K562 (cell line): Measurements from ENCODE around the gene ZNF761. TPM values are rescaled to one million over a fixed set of nuclear protein-coding genes. Genes with fewer than 3 reads are reported as not detected.

Experiments
- ATAC-seq: fragments of 200-7000 bp; cut with Tn5 transposase; 3 replicates; pipeline ENCODE4 v1.9.1; 2020; ENCODE audit warnings: moderate library complexity
- BruUV-seq: library from RNA; stranded (reverse); fragments of 400-500 nt; replicated peaks from 2 replicates; lab custom pipeline; 2021; lab: Mats Ljungman, UMichigan
- CTCF ChIA-PET: fragments of 300-600 bp; formaldehyde crosslinking; extraction: SDS; loops from one replicate; lab custom pipeline; 2021; ENCODE audit warnings: low intra/inter-chr PET ratio; lab: Yijun Ruan, JAX
- POLR2A ChIA-PET: fragments of 300-600, 350-650 bp; sonication (Branson Sonifier 250); formaldehyde crosslinking; extraction: SDS; loops from one replicate; lab custom pipeline; 2021; ENCODE audit warnings: antibody characterized with exemption, inconsistent platforms; lab: Yijun Ruan, JAX
- DNase-seq, 4 experiments: peaks; one replicate each; pipeline versions ENCODE4 v3.0.0 to v3.0.0-alpha.2; 2011 to 2018; ENCODE audit warnings: low spot score in 3 of 4, mixed read lengths in 3 of 4; ENCODE audit errors: extremely low read depth in 1 of 4
- FAIRE-seq: peaks from 2 replicates; lab custom pipeline; 2011; peaks lifted over from hg19 to GRCh38; lab: Jason Lieb, UNC
- H2AFZ ChIP-seq: 2 replicates; pipeline ENCODE4 v1.6.0; 2011; ENCODE audit warnings: low read depth, low read length, control low read depth, inconsistent platforms
- H3K27ac ChIP-seq: fragments of 200-600 bp; 3 replicates; pipeline ENCODE4 v1.8.0; 2011; ENCODE audit warnings: low read depth, mild to moderate bottlenecking, control low read depth, inconsistent platforms, low read length, moderate library complexity, mixed read lengths; ENCODE audit errors: extremely low read depth
- H3K27me3 ChIP-seq, 2 experiments: fragments of 300-600 bp in 1 of 2; 2 replicates in 1 of 2; 3 replicates in 1 of 2; pipeline versions ENCODE4 v1.6.0 to v1.8.0; 2011; ENCODE audit warnings: inconsistent platforms in 2 of 2, low read length in 2 of 2, mild to moderate bottlenecking in 1 of 2, mixed read lengths in 1 of 2, moderate library complexity in 1 of 2; ENCODE audit not compliant: control insufficient read depth in 2 of 2, insufficient read depth in 2 of 2
- H3K36me3 ChIP-seq: fragments of 300-600 bp; 3 replicates; pipeline ENCODE4 v1.8.0; 2011; ENCODE audit warnings: mild to moderate bottlenecking, low read length, inconsistent platforms; ENCODE audit not compliant: control insufficient read depth, insufficient read depth
- H3K4me1 ChIP-seq, 2 experiments: fragments of 200-600 bp in 1 of 2; replicated peaks in 1 of 2; 2 replicates in 1 of 2; 3 replicates in 1 of 2; pipeline versions ENCODE4 v1.5.1 to v1.8.0; 2011; ENCODE audit warnings: inconsistent platforms in 2 of 2, low read length in 2 of 2, mild to moderate bottlenecking in 1 of 2, mixed read lengths in 1 of 2, moderate library complexity in 1 of 2; ENCODE audit not compliant: control insufficient read depth in 2 of 2, insufficient read depth in 2 of 2
- H3K4me2 ChIP-seq: 2 replicates; pipeline ENCODE4 v1.6.1; 2011; ENCODE audit warnings: low read length, control low read depth, inconsistent platforms, mixed read lengths; ENCODE audit not compliant: insufficient read depth
- H3K4me3 ChIP-seq: fragments of 200-600 bp; sonication (generic), shearing (Covaris generic); 2 replicates; pipeline ENCODE4 v1.5.1; 2016; ENCODE audit warnings: control low read depth, inconsistent platforms
- H3K79me2 ChIP-seq: fragments of 200-600 bp; 3 replicates; pipeline ENCODE4 v1.8.0; 2011; ENCODE audit warnings: low read length, inconsistent platforms; ENCODE audit not compliant: control insufficient read depth, insufficient read depth
- H3K9ac ChIP-seq, 2 experiments: 2 replicates each; pipeline versions ENCODE4 v1.6.0 to v1.6.1; 2011; ENCODE audit warnings: low read depth in 2 of 2, low read length in 2 of 2, control low read depth in 1 of 2, inconsistent platforms in 1 of 2, mild to moderate bottlenecking in 1 of 2, mixed read lengths in 1 of 2; ENCODE audit not compliant: insufficient read depth in 1 of 2
- H3K9me1 ChIP-seq: one replicate; pipeline ENCODE4 v1.6.0; 2011; ENCODE audit warnings: inconsistent platforms, mild to moderate bottlenecking, low read length, moderate library complexity; ENCODE audit not compliant: control insufficient read depth, insufficient read depth
- H3K9me3 ChIP-seq: replicated peaks from 2 replicates; pipeline ENCODE4 v1.5.1; 2011; ENCODE audit warnings: low read depth, low read length, inconsistent platforms; ENCODE audit not compliant: control insufficient read depth, insufficient read depth
- H4K20me1 ChIP-seq: replicated peaks from 2 replicates; pipeline ENCODE4 v1.6.1; 2011; ENCODE audit warnings: low read length, inconsistent platforms, mixed read lengths; ENCODE audit not compliant: control insufficient read depth, insufficient read depth
- CC2D1A ChIP-seq: fragments of 450-650 bp; IDR thresholded peaks from 2 replicates; pipeline ENCODE4 v1.6.1; 2017; ENCODE audit warnings: mild to moderate bottlenecking
- CTCF ChIP-seq, 3 experiments: IDR thresholded peaks in 2 of 3; conservative IDR thresholded peaks in 1 of 3; 2 replicates each; pipeline ENCODE4 v1.5.1; 2011 to 2012; ENCODE audit warnings: low read length in 3 of 3, mild to moderate bottlenecking in 3 of 3, control low read depth in 2 of 3, improper control_type of control experiment in 1 of 3, inconsistent platforms in 1 of 3, low read depth in 1 of 3, mixed read lengths in 1 of 3, moderate library complexity in 1 of 3; ENCODE audit not compliant: insufficient read depth in 2 of 3
- DEAF1 ChIP-seq: fragments of 450-650 bp; formaldehyde crosslinking; IDR thresholded peaks from 2 replicates; pipeline ENCODE4 v1.4.0; 2020; ENCODE audit warnings: mild to moderate bottlenecking, moderate library complexity
- EGR1 ChIP-seq: fragments of 450-650 bp; conservative IDR thresholded peaks from 2 replicates; pipeline ENCODE4 v1.6.1; 2017; ENCODE audit warnings: mild to moderate bottlenecking
- HDGF ChIP-seq: fragments of 450-650 bp; IDR thresholded peaks from 2 replicates; pipeline ENCODE4 v1.6.1; 2016
- MAZ ChIP-seq, 2 experiments: fragments of 450-650 bp in 1 of 2; sonication (generic) in 1 of 2; formaldehyde crosslinking; IDR thresholded peaks in 1 of 2; conservative IDR thresholded peaks in 1 of 2; 2 replicates each; pipeline versions ENCODE4 v1.4.0 to v1.5.0; 2020; ENCODE audit warnings: mild to moderate bottlenecking in 1 of 2, missing genetic modification reagents in 1 of 2
- RAD21 ChIP-seq, 2 experiments: fragments of 250-450 bp in 1 of 2; fragments of 450-650 bp in 1 of 2; sonication (Bioruptor Pico) in 1 of 2; formaldehyde crosslinking in 1 of 2; IDR thresholded peaks in 1 of 2; conservative IDR thresholded peaks in 1 of 2; 2 replicates each; pipeline versions ENCODE4 v1.4.0 to v1.8.0; 2020 to 2022; ENCODE audit warnings: mild to moderate bottlenecking in 2 of 2, moderate library complexity in 1 of 2
- SAFB2 ChIP-seq: fragments of 200-400 bp; formaldehyde crosslinking; IDR thresholded peaks from 2 replicates; pipeline ENCODE4 v1.6.1; 2018; ENCODE audit warnings: borderline replicate concordance, low read length, low read depth, moderate library complexity; ENCODE audit not compliant: severe bottlenecking
- SMC3 ChIP-seq: conservative IDR thresholded peaks from 2 replicates; pipeline ENCODE4 v1.6.1; 2011; ENCODE audit warnings: low read depth, low read length, improper control_type of control experiment; ENCODE audit not compliant: insufficient read depth
- TAF9B ChIP-seq: fragments of 450-650 bp; IDR thresholded peaks from 2 replicates; pipeline ENCODE4 v1.6.1; 2018; ENCODE audit warnings: mild to moderate bottlenecking; ENCODE audit not compliant: partially characterized antibody
- XRCC5 ChIP-seq: fragments of 200-400 bp; formaldehyde crosslinking; IDR thresholded peaks from 2 replicates; pipeline ENCODE4 v1.6.1; 2017; ENCODE audit warnings: low read depth, mild to moderate bottlenecking, low read length
- ZNF253 ChIP-seq: fragments of 250-450 bp; sonication (Bioruptor Pico); conservative IDR thresholded peaks from 2 replicates; pipeline ENCODE4 v1.6.1; 2021; ENCODE audit warnings: mild to moderate bottlenecking
- ZNF707 ChIP-seq: fragments of 250-450 bp; sonication (Bioruptor Pico); conservative IDR thresholded peaks from 2 replicates; pipeline ENCODE4 v1.8.0; 2022; ENCODE audit warnings: inconsistent platforms, mild to moderate bottlenecking, moderate library complexity
- WGBS: fragments of 100-300 bp; shearing (Covaris generic); methylation state at CpG from one replicate; pipeline ENCODE4 v1.1.6; 2016; ENCODE audit warnings: low coverage, mixed read lengths; ENCODE audit not compliant: insufficient coverage; ENCODE audit errors: missing lambda C conversion rate; 5-methylcytosine and 5-hydroxymethylcytosine counted together
- in situ Hi-C: fragments of 300-500 bp; cut with MboI; formaldehyde crosslinking; loops from 4 replicates; pipeline ENCODE4 v1.15.0; 2018; ENCODE audit warnings: inconsistent platforms, mixed read lengths
- intact Hi-C: fragments of 100-400 bp; cut with micrococcal nuclease; formaldehyde crosslinking; loops from 2 replicates; pipeline ENCODE4 v1.14.2; 2022
- polyA plus RNA-seq, 8 experiments: library from polyadenylated mRNA; depleted of rRNA in 4 of 8; stranded (reverse) in 5 of 8; unstranded in 3 of 8; fragments of >200 nt; fragmentation: Nextera tagmentation in 2 of 8; fragmentation: Illumina TruSeq in 1 of 8; extraction: Ambion mirVana in 2 of 8; extraction: Trizol in 1 of 8; gene quantifications; 2 replicates each; pipeline versions ENCODE4 v1.2.1 to v1.2.3, GENCODE V29; 2011 to 2014; ENCODE audit warnings: inconsistent platforms in 1 of 8, missing spikeins in 1 of 8
- total RNA-seq, 7 experiments: library from RNA; depleted of rRNA in 6 of 7; stranded (reverse); fragments of >200 nt in 6 of 7; fragmentation: Illumina TruSeq in 2 of 7; extraction: Trizol in 2 of 7; gene quantifications; 2 replicates each; pipeline versions ENCODE4 v1.2.1 to v1.2.3, GENCODE V29; 2011 to 2021; ENCODE audit warnings: low replicate concordance in 1 of 7

The ZNF761 gene
- total and polyA plus RNA-seq, 9 of the 15 experiments (the other 6 are each of a cell fraction or from before 2014, with no cell fraction given) = 10.3 to 30.2 (median 17.0) TPM

GRCh38 chr19:53424968-53425597, 6.7 kb upstream of the ZNF761 start:
- no peaks in the 10 kb centered on the region for H3K36me3 ChIP-seq
- no TSS peak for BruUV-seq
- no peaks in the 10 kb centered on the region for H4K20me1 ChIP-seq
- H3K79me2 ChIP-seq = no peaks in the 10 kb centered on the region
- no peaks in the 10 kb centered on the region for H3K9me3 ChIP-seq
- ChIA-PET CTCF (interaction anchor here (1.0 kb wide), 1 partner anchor 321 kb away, joined by 9 read pairs; no protein-coding TSS in a partner anchor), POLR2A (interaction anchor here (0.6 kb wide), 1 partner anchor 333 kb away, joined by 3 read pairs; no protein-coding TSS in a partner anchor)
- DNase-seq = peak; percentile 67 to 79 (median 72)
- no peak overlapping the region for H2AFZ ChIP-seq
- ATAC-seq = peak; percentile 99
- 25% methylated on average over 8 of the region's 9 CpGs for WGBS
- no peaks in the 10 kb centered on the region; a peak in 1 of 5 replicates for H3K4me1 ChIP-seq
- in situ Hi-C loops = loop anchor here (5.0 kb wide), 2 partner anchors 77 to 322 kb away; no protein-coding TSS in a partner anchor
- intact Hi-C loops = loop anchor here (5.0 kb wide), 1 partner anchor 322 kb away; no protein-coding TSS in a partner anchor
- H3K9ac ChIP-seq = no peak overlapping the region
- H3K4me2 ChIP-seq = no peak overlapping the region
- no peak overlapping the region for H3K27ac ChIP-seq
- H3K27me3 ChIP-seq = no peaks in the 10 kb centered on the region
- H3K4me3 ChIP-seq = no peak overlapping the region
- H3K9me1 ChIP-seq = no peaks in the 10 kb centered on the region
- FAIRE-seq = peak; percentile 97
- 0 out of 4 replicates have a peak, but pooled peaks of 1 of the 2 experiments have one; percentile 21 for TF ChIP-seq MAZ (CRISPR knock-in tag; conservative IDR thresholded peaks at IDR 0.05 in 1 of 2, IDR thresholded peaks at IDR 0.05 in 1 of 2)
- TF ChIP-seq SAFB2 = no peak
- TF ChIP-seq XRCC5 = no peak
- TF ChIP-seq ZNF253 = no peak
- 0 out of 2 replicates have a peak, but pooled peaks have one; percentile 46 for TF ChIP-seq CC2D1A
- no peak for TF ChIP-seq ZNF707
- no peak for TF ChIP-seq TAF9B
- TF ChIP-seq CTCF (IDR thresholded peaks at IDR 0.05 in 2 of 3, conservative IDR thresholded peaks at IDR 0.05 in 1 of 3; ENCODE audit: insufficient read depth in 2 of 3, low read depth in 1 of 3, low read length in 3 of 3) = peak; percentile 88 to 92 (median 92)
- no peak for TF ChIP-seq HDGF
- peak; percentile 44; the same call in 1 of the 2 replicates for TF ChIP-seq EGR1
- peak; percentile 32; the same call in 1 of the 2 replicates for TF ChIP-seq DEAF1 (CRISPR knock-in tag)
- peak; percentile 46 to 78; a peak in 3 of 4 replicates for TF ChIP-seq RAD21 (CRISPR knock-in tag; conservative IDR thresholded peaks at IDR 0.05 in 1 of 2, IDR thresholded peaks at IDR 0.05 in 1 of 2)
- TF ChIP-seq SMC3 = peak; percentile 60
